Measurements from ENCODE around the gene KDM1B. TPM values are rescaled to one million over a fixed set of nuclear protein-coding genes. Genes with fewer than 3 reads are reported as not detected.
A peak's percentile ranks its signal among the peaks of the same experiment; 100 is the strongest.

The KDM1B gene
- total RNA-seq, 4 donors from 2014 or later: 46.2 to 89.5 (median 70.8) TPM

DNA sequence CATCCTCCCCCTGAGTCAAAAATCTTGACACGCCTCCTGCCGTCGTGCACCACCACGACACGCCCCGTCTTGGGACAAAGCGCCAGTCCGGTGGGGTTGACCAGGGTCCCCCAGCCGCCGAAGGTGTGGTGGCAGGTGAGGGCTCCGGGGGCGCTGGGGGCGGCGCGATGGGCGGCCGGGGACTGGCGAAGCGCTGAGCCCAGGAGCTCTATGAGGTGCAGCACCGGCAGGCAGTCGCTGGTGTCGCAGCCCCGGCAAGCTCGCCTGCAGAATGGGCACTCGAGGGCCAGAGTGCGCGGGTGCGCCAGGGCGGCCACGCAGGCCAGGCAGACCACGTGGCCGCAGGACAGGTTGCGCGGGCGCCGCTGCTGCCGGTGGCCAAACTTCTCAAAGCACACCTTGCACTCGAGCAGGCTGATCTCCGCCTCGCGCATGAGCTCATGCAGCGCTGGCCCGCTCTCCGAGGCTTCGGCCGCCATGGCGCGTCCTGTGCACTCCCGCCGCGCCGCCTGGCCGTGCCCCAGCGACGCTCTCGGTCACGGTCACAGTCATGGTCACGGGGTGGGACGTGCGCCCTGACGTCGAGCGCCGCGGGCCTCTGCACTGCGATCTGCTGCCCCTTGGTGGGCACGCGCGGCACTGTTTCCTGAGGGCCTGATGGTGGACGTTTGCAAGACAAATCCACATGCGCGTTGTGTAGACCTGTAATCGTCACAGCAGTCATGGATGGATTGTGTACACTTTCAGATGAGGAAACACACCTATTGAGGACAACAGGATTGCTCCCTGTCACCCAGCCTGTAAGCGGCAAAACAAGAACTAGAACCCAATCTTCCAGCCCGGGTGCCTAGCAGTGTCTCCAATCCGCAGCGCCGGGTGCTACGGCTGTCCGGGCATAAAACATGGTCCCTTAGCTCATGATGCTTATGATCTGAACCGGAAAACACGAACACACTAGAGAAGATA, 32.8 kb upstream of the KDM1B start, which contains the start of gene NHLRC1:
NHLRC1 (minus strand) TSS at position 550 of the 966 bp plus-strand sequence; CDS start at position 479, 71 bp downstream.
- intact Hi-C loops (cut with DNase I): loop anchor here (10.0 kb wide), 2 partner anchors 288 to 538 kb away; no protein-coding TSS in a partner anchor
- 39 to 59% methylated on average over 12 to 29 of the region's 82 CpGs for WGBS, 2 donors
- H3K4me3 ChIP-seq (replicated peaks in 1 of 3): peak within 1 kb of the TSS in 2 of 3 donors; percentile 10 to 40

DNA sequence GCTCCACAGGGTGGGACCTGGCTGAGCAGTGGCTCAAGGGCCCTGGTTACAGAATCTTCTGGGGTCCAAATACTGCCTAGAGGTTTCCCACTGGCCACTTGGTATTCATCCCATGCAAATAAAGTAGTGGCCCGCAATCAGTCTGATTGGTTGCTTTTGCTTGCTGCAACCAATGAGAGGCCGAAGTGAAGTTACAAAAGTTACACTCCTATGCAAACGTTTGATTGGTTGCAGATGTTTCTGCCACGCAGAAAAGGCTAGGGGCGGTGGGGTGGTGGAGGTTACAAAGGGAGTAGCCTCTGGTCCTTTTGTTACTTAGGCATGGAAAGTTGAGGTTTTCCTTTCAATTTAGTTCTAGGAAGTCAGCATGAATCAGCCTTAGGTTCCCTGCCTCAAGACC, 29.1 kb upstream of the KDM1B start:
- H3K36me3 ChIP-seq: peaks cover 7 to 20% of the 10 kb centered on the region in 2 donors
- intact Hi-C loops (cut with DNase I): loop anchor here (10.0 kb wide), 2 partner anchors 291 to 541 kb away; no protein-coding TSS in a partner anchor
- no peak for TF ChIP-seq POLR2A (IDR thresholded peaks at IDR 0.05)
- TF ChIP-seq, protein P1, sequence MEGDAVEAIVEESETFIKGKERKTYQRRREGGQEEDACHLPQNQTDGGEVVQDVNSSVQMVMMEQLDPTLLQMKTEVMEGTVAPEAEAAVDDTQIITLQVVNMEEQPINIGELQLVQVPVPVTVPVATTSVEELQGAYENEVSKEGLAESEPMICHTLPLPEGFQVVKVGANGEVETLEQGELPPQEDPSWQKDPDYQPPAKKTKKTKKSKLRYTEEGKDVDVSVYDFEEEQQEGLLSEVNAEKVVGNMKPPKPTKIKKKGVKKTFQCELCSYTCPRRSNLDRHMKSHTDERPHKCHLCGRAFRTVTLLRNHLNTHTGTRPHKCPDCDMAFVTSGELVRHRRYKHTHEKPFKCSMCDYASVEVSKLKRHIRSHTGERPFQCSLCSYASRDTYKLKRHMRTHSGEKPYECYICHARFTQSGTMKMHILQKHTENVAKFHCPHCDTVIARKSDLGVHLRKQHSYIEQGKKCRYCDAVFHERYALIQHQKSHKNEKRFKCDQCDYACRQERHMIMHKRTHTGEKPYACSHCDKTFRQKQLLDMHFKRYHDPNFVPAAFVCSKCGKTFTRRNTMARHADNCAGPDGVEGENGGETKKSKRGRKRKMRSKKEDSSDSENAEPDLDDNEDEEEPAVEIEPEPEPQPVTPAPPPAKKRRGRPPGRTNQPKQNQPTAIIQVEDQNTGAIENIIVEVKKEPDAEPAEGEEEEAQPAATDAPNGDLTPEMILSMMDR (IDR thresholded peaks at IDR 0.05): no peak
- H3K27ac ChIP-seq: no peak overlapping the region
- no peak overlapping the region for H3K4me3 ChIP-seq (replicated peaks in 1 of 3)
- no peaks in the 10 kb centered on the region for H3K27me3 ChIP-seq
- no peaks in the 10 kb centered on the region for H3K9me3 ChIP-seq
- no peak for DNase-seq
- peaks cover 11 to 14% of the 10 kb centered on the region in 2 donors for H3K4me1 ChIP-seq
- WGBS, 2 donors: 65 to 73% methylated on average over 5 of the region's 5 CpGs

More for the DNA sequence above, 32.8 kb upstream of the KDM1B start, which contains the start of gene NHLRC1:
- peak; percentile 94 for DNase-seq
- peak within 1 kb of the TSS; percentile 4 to 77 (median 73) for H3K27ac ChIP-seq
- no peaks in the 10 kb centered on the region for H3K27me3 ChIP-seq
- TF ChIP-seq, protein P1 (IDR thresholded peaks at IDR 0.05): peak; percentile 64 to 99 (median 92)
- peak in 1 of 2 donors; percentile 73 for TF ChIP-seq POLR2A (IDR thresholded peaks at IDR 0.05)
- peaks cover 11 to 14% of the 10 kb centered on the region in 2 donors for H3K4me1 ChIP-seq
- H3K9me3 ChIP-seq: no peaks in the 10 kb centered on the region
- H3K36me3 ChIP-seq: no peaks in the 10 kb centered on the region

DNA sequence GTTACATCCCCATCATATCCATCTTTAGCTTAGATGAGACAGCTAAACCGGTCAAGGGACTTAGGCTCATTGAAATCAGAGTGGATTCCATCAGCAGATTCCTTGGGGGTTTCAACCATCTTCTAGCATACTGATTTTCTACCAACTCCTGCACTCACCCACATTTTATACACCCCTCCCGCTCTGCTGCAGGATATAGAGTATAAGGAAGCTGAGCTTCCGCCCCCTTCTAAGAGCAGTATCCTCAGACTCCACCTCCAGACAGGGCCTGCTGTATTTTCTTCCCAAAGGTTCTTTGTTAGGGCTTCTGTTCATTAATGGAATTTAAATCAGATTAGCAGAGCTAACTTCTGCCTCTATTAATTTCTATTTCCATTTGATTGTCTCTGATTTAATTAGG, 22.9 kb upstream of the KDM1B start:
- no peak for TF ChIP-seq POLR2A (IDR thresholded peaks at IDR 0.05)
- TF ChIP-seq, protein P1 (IDR thresholded peaks at IDR 0.05): no peak
- 99 to 100% methylated on average over 3 of the region's 3 CpGs for WGBS, 2 donors

DNA sequence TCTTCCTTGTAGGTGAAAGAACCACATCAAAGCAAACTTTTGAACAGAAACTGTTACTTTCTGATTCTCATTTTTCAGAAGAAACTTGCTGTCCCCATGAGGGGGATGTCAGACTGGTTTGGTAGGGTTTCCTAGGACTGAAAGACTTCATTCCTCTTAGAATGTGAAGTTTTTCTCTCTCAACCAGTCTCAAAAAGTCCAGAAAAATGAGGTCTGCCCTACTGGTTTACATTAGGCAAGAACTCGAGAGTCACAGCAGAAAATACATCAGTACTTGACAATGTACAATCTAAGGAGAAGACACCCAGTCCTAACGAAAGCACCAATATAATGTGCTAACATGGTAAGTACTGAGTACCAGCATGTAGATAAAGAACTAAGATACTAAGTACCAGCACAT, 20.1 kb upstream of the KDM1B start:
- H3K4me3 ChIP-seq (replicated peaks in 1 of 3): no peak overlapping the region
- H3K27ac ChIP-seq: no peak overlapping the region
- intact Hi-C loops (cut with DNase I): no loop called here
- H3K4me1 ChIP-seq: no peaks in the 10 kb centered on the region
- no peak for TF ChIP-seq POLR2A (IDR thresholded peaks at IDR 0.05)
- TF ChIP-seq, protein P1 (IDR thresholded peaks at IDR 0.05): no peak
- DNase-seq: no peak
- WGBS, 2 donors: 79 to 83% methylated on average over 2 of the region's 2 CpGs
- H3K9me3 ChIP-seq: no peaks in the 10 kb centered on the region
- no peaks in the 10 kb centered on the region for H3K27me3 ChIP-seq
- H3K36me3 ChIP-seq: peaks cover 63 to 83% of the 10 kb centered on the region in 2 donors

More for the DNA sequence above, 22.9 kb upstream of the KDM1B start:
- H3K9me3 ChIP-seq: no peaks in the 10 kb centered on the region
- no peak overlapping the region for H3K4me3 ChIP-seq (replicated peaks in 1 of 3)
- H3K36me3 ChIP-seq: peaks cover 48 to 67% of the 10 kb centered on the region in 2 donors
- no peaks in the 10 kb centered on the region for H3K4me1 ChIP-seq
- no peaks in the 10 kb centered on the region for H3K27me3 ChIP-seq
- no peak for DNase-seq
- H3K27ac ChIP-seq: no peak overlapping the region
- intact Hi-C loops (cut with DNase I): no loop called here

Data from thyroid gland (tissue), 4 donors.